ENCODE measurements around the gene FHDC1. TPM values are rescaled to one million over a fixed set of nuclear protein-coding genes. Genes with fewer than 3 reads are reported as not detected.

FHDC1 gene
- total RNA-seq, 4 donors from 2014 or later = 21.9 to 39.6 (median 28.7) TPM

GRCh38 chr4:152964335-152964734, 28.2 kb downstream of the FHDC1 start:
- Histone ChIP-seq H3K36me3 (peaks cover 16% of the 10 kb centered on the region), H3K4me3 (no peak overlapping the region), H3K27me3 (no peaks in the 10 kb centered on the region), H3K4me1 (peaks cover 24% of the 10 kb centered on the region), H3K27ac (no peak overlapping the region), H3K9me3 (no peaks in the 10 kb centered on the region)
- DNase-seq (ENCODE audit: low spot score in 2 of 2) = no peak
- TF ChIP-seq POLR2A (IDR thresholded peaks at IDR 0.05) (no peak), EP300 (IDR thresholded peaks at IDR 0.05) (no peak), POLR2AphosphoS5 (IDR thresholded peaks at IDR 0.05) (no peak), CTCF (IDR thresholded peaks at IDR 0.05) (no peak)
- 96% methylated on average over 4 of the region's 4 CpGs for WGBS

GRCh38 chr4:152965611-152966010, 29.5 kb downstream of the FHDC1 start:
- Histone ChIP-seq H3K4me3 (no peak overlapping the region), H3K9me3 (no peaks in the 10 kb centered on the region), H3K36me3 (peaks cover 15% of the 10 kb centered on the region), H3K27ac (no peak overlapping the region), H3K27me3 (no peaks in the 10 kb centered on the region), H3K4me1 (peaks cover 35% of the 10 kb centered on the region)
- TF ChIP-seq POLR2AphosphoS5 (IDR thresholded peaks at IDR 0.05) = no peak
- DNase-seq (ENCODE audit: low spot score in 2 of 2) = no peak
- WGBS = 70% methylated on average over 4 of the region's 4 CpGs

GRCh38 chr4:152967907-152968306, 31.8 kb downstream of the FHDC1 start:
- H3K36me3 ChIP-seq = peaks cover 11% of the 10 kb centered on the region
- TF ChIP-seq POLR2AphosphoS5 (IDR thresholded peaks at IDR 0.05) (no peak), CTCF (IDR thresholded peaks at IDR 0.05) (no peak), EP300 (IDR thresholded peaks at IDR 0.05) (no peak), POLR2A (IDR thresholded peaks at IDR 0.05) (no peak)
- 58% methylated on average over 3 of the region's 3 CpGs for WGBS
- H3K9me3 ChIP-seq = no peaks in the 10 kb centered on the region
- peak overlapping the region; percentile 84 for H3K27ac ChIP-seq
- H3K4me1 ChIP-seq = peaks cover 35% of the 10 kb centered on the region
- H3K4me3 ChIP-seq = no peak overlapping the region
- no peak for DNase-seq (ENCODE audit: low spot score in 2 of 2)
- no peaks in the 10 kb centered on the region for H3K27me3 ChIP-seq

GRCh38 chr4:152968806-152969394, 32.8 kb downstream of the FHDC1 start:
- no peak for DNase-seq (ENCODE audit: low spot score in 2 of 2)
- H3K9me3 ChIP-seq = no peaks in the 10 kb centered on the region
- H3K4me3 ChIP-seq = no peak overlapping the region
- peaks cover 12% of the 10 kb centered on the region for H3K36me3 ChIP-seq
- H3K4me1 ChIP-seq = peaks cover 40% of the 10 kb centered on the region
- H3K27ac ChIP-seq = peak overlapping the region; percentile 84
- no peaks in the 10 kb centered on the region for H3K27me3 ChIP-seq
- WGBS = 46% methylated on average over 9 of the region's 9 CpGs
- TF ChIP-seq POLR2AphosphoS5 (IDR thresholded peaks at IDR 0.05) (no peak), EP300 (IDR thresholded peaks at IDR 0.05) (no peak), POLR2A (IDR thresholded peaks at IDR 0.05) (no peak), CTCF (IDR thresholded peaks at IDR 0.05) (no peak)

GRCh38 chr4:152970102-152970820, 34.1 kb downstream of the FHDC1 start:
- DNase-seq (ENCODE audit: low spot score in 2 of 2) = no peak
- H3K9me3 ChIP-seq = no peaks in the 10 kb centered on the region
- peaks cover 40% of the 10 kb centered on the region for H3K4me1 ChIP-seq
- H3K36me3 ChIP-seq = peaks cover 18% of the 10 kb centered on the region
- H3K27ac ChIP-seq = no peak overlapping the region
- no peaks in the 10 kb centered on the region for H3K27me3 ChIP-seq
- no peak overlapping the region for H3K4me3 ChIP-seq
- WGBS = 49% methylated on average over 3 of the region's 3 CpGs
- TF ChIP-seq POLR2AphosphoS5 (IDR thresholded peaks at IDR 0.05) (no peak), POLR2A (IDR thresholded peaks at IDR 0.05) (no peak), EP300 (IDR thresholded peaks at IDR 0.05) (no peak), CTCF (IDR thresholded peaks at IDR 0.05) (no peak)
